Neural crest cell (in vitro differentiated cells): ENCODE results near the gene MFSD1. TPM values are rescaled to one million over a fixed set of nuclear protein-coding genes. Genes with fewer than 3 reads are reported as not detected.

Experiments
- DNase-seq: peaks from one replicate; pipeline ENCODE4 v3.0.0; 2021; ENCODE audit warnings: low read depth, mixed read lengths, low spot score
- H3K27ac Mint-ChIP-seq: one replicate; pipeline ENCODE4 v1.8.0; 2021; ENCODE audit warnings: mild to moderate bottlenecking, mixed read lengths; ENCODE audit not compliant: unreplicated experiment
- H3K27me3 Mint-ChIP-seq: 2 replicates; pipeline ENCODE4 v1.8.0; 2021; ENCODE audit warnings: low read depth, mild to moderate bottlenecking, mixed read lengths
- H3K36me3 Mint-ChIP-seq: 2 replicates; pipeline ENCODE4 v1.8.0; 2021; ENCODE audit warnings: low read depth, mild to moderate bottlenecking, mixed read lengths
- H3K4me1 Mint-ChIP-seq: 2 replicates; pipeline ENCODE4 v1.8.0; 2021; ENCODE audit warnings: mixed read lengths
- H3K4me3 Mint-ChIP-seq: one replicate; pipeline ENCODE4 v1.8.0; 2021; ENCODE audit warnings: mild to moderate bottlenecking, mixed read lengths
- H3K9me3 Mint-ChIP-seq: 2 replicates; pipeline ENCODE4 v1.8.0; 2021; ENCODE audit warnings: mixed read lengths
- CTCF ChIP-seq: fragments of 200-600 bp; sonication (generic); conservative IDR thresholded peaks from 2 replicates; pipeline ENCODE4 v1.5.0; 2021; ENCODE audit warnings: antibody characterized with exemption, mild to moderate bottlenecking
- total RNA-seq: library from RNA; stranded (reverse); gene quantifications from 2 replicates; pipeline ENCODE4 v1.2.1, GENCODE V29; 2021

Gene MFSD1
- total RNA-seq, 1 donor from 2014 or later: 16.9 TPM

DNA sequence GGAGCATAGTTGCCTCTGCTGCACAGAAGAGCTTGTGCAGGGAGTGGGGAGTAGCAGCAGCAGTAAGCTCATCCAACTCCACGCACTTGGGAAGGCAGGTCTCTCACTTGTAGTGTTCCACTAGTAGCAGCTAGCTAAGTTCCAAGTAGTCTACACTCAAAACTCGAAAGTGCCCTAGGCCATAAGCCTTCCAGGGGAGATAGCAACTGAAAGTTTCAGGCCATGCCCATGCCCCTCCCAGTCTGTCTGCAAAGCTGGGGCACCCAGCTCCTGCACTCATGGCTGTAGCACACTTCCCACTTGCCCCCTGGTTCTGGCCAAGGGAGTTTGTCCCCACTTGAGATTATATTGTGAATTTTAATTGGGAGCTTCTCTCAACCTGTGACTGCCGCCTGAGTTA, 57.5 kb downstream of the MFSD1 start:
- H3K27me3 Mint-ChIP-seq: peaks cover 7% of the 10 kb centered on the region
- H3K27ac Mint-ChIP-seq: no peak overlapping the region
- DNase-seq: no peak
- no peak overlapping the region for H3K4me3 Mint-ChIP-seq
- H3K9me3 Mint-ChIP-seq: peaks cover 11% of the 10 kb centered on the region
- no peak for TF ChIP-seq CTCF
- no peaks in the 10 kb centered on the region for H3K4me1 Mint-ChIP-seq
- H3K36me3 Mint-ChIP-seq: no peaks in the 10 kb centered on the region

DNA sequence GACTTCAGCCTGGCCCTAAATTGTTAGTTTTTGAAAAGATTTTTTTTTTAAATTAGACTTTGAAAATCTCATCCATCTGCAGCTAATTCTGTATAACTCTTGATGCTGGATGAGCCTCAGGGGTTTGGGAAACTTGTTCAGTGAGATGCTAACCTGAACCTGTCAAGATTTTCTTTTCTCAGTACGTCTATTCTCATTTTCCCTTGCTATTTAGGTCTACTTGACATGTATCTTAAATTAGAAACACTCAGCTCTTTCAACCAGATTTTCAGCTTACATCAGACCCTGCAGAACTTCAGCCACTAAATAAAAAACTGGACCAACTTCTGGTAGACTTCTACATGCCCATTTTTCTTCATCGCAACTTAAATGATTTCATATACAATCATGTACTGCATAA, 61.4 kb downstream of the MFSD1 start:
- H3K4me3 Mint-ChIP-seq: no peak overlapping the region
- no peaks in the 10 kb centered on the region for H3K36me3 Mint-ChIP-seq
- H3K9me3 Mint-ChIP-seq: no peaks in the 10 kb centered on the region
- H3K4me1 Mint-ChIP-seq: no peaks in the 10 kb centered on the region
- DNase-seq: no peak
- no peak for TF ChIP-seq CTCF
- H3K27me3 Mint-ChIP-seq: no peaks in the 10 kb centered on the region
- no peak overlapping the region for H3K27ac Mint-ChIP-seq

DNA sequence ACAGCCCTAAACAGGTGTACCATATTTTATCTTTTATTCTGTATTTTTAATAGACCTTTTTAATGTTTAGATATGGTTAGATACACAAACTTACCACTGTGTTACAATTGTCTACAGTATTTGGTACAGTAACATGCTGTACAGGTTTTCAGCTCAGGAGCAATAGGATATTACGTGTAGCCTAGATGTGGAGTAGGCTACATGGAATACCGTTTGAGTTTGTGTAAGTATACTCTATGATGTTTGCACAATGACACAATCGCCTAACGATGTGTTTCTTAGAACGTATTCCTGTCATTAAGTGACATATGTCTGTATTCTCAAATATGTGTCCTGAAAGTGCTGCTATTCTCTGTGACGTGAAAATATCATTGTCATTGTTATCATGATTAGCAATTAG, 62.6 kb downstream of the MFSD1 start:
- Mint-ChIP-seq H3K27me3 (peaks cover 4% of the 10 kb centered on the region), H3K4me3 (no peak overlapping the region), H3K27ac (no peak overlapping the region), H3K36me3 (no peaks in the 10 kb centered on the region), H3K9me3 (no peaks in the 10 kb centered on the region), H3K4me1 (no peaks in the 10 kb centered on the region)
- TF ChIP-seq CTCF: no peak
- DNase-seq: no peak

GRCh38 chr3:158875700-158876099, 73.8 kb downstream of the MFSD1 start:
- Mint-ChIP-seq H3K4me3 (no peak overlapping the region), H3K27ac (no peak overlapping the region), H3K36me3 (no peaks in the 10 kb centered on the region), H3K9me3 (no peaks in the 10 kb centered on the region), H3K27me3 (peaks cover 34% of the 10 kb centered on the region), H3K4me1 (no peaks in the 10 kb centered on the region)
- TF ChIP-seq CTCF: no peak
- DNase-seq: no peak

Other genes with a start within 250 kb of the MFSD1 start
- gene MLF1, start 230.9 kb upstream of the MFSD1 start, total RNA-seq: 19.8 and 21.0 TPM in 2 replicates
- 33.9 and 34.5 TPM in 2 replicates for gene GFM1, start 157.5 kb upstream of the MFSD1 start, total RNA-seq
- 8.0 and 8.2 TPM in 2 replicates for gene LXN, start 129.4 kb upstream of the MFSD1 start, total RNA-seq
- gene RARRES1, start 69.6 kb upstream of the MFSD1 start, total RNA-seq: 1.4 and 2.5 TPM in 2 replicates